OCI-LY3 (cell line): ENCODE results near the gene TANK.

Source experiments
- CTCF ChIP-seq: fragments of 200-600, 300-600 bp; sonication (generic); IDR thresholded peaks from 2 replicates; pipeline ENCODE4 v1.5.1; 2014; ENCODE audit warnings: antibody characterized with exemption, low read length, low read depth
- EZH2phosphoT487 ChIP-seq: fragments of 200-600 bp; shearing (Covaris generic); IDR thresholded peaks from 2 replicates; pipeline ENCODE4 v1.6.1; 2018; ENCODE audit warnings: antibody characterized with exemption, mixed run types, low read depth

GRCh38 chr2:161163440-161163839 is 3.2 kb downstream of the TANK start:
- TF ChIP-seq CTCF (no peak), EZH2phosphoT487 (no peak)
